Stimulated activated CD8-positive, alpha-beta memory T cell treated with anti-CD3 and anti-CD28 coated beads, Interleukin-4, amount 100 ng/mL, for 48 hours (primary cell): ENCODE data around the gene SULF2.

ENCODE experiments used
- DNase-seq: peaks from one replicate; pipeline ENCODE4 v3.0.0-alpha.2; 2020

SULF2 gene

DNA sequence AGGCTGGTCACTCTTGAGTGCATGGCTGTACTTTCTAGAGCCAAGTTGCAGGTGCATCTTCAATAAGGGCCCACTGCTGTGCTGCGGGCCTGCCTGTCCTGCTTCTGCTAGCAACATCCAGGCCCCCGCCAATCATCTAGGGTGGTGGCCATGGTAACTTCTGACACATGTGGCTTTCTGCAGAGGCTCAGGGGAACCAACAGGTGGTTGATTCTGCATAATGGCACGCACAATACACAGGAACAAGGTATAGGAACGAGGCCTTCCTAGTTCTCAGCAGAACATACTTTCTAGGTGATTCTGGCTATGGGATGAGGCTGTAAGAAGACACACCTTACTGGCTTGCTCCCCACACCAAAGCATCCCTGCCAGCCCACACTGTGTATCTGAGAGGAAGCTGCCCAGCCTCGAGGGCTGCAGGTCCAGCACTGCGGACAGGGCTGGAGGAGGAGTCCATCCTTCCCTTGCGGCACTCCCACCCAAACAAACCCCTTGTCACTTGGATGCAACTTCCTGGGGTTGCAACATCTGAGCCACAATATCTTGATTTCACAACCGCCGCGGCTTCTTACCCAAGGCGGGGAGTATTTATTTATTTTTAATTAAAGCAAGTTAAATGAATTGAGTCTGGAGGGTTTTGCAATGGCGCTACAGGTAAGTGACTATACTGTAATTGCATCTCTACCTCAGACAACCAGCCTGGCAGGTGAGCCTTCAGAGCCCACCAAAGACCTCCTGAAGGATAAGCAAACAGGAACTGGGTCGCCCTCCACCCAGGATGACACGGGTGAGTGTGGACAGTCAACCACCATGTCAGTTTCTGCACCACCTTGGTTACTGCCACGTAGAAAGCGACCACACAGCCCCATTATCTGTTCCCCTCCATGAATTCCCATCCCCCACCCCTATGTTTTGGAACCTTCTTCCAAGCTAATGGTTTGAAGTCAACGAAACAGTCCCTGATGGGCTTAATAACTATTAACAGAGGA is 49.6 kb downstream of the SULF2 start:
- no peak for DNase-seq

DNA sequence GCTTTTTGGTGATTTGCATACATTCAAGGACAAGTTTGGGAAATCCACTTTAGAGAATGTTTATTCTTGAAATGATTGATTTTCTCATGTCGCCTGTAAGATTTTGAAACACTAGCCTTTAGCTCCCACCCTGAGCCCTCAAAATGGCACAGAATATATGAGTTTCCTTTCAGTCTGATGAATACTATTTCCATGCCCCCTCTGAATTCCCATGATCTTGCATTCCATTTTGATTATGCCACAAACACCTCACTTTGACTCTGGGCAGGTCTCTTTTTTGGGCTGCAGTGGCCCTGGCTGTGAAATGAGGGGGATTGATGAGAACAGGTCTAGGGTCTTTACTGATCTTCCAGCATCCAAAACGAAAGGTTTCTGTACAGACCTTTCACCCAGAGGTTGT is 50.4 kb downstream of the SULF2 start:
- DNase-seq, result no peak

DNA sequence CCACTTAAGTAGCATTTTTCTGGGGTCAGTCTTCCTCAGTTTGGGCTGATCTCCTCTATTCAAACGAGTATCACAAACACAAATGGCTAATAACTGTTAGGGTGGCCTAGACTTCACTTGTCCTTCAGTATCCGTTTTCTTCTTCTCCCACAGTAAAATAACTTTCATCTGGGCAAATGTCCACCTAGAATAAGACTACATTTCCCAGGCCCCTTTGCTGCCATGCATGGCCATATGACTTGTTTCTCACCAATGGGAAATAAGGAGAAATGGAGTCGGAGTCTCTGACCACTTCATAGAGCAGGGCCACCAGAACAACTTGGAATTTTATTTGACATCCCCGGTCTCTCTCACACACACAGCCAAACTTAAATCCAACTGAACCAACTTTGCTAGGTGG is 51.4 kb downstream of the SULF2 start:
- no peak for DNase-seq

DNA sequence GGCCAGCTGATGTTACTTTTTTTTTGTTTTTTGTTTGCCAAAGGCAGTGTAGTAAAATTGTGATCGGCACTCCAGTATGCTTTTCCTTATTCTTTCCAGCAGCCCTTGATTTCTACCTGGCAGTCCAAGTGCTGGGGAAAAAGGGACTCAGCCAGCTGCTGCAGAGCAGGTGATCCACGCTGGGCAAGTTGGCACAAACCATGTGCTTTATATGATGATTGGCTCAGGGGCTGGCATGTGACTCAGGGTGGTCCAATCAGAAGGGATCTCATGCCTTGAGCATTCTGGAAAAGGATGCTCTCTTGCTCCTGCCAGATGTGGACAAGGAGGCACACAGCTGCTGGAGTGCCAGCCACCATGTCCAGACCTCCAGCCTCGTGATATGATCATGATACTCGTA is 54.5 kb downstream of the SULF2 start:
- no peak for DNase-seq

DNA sequence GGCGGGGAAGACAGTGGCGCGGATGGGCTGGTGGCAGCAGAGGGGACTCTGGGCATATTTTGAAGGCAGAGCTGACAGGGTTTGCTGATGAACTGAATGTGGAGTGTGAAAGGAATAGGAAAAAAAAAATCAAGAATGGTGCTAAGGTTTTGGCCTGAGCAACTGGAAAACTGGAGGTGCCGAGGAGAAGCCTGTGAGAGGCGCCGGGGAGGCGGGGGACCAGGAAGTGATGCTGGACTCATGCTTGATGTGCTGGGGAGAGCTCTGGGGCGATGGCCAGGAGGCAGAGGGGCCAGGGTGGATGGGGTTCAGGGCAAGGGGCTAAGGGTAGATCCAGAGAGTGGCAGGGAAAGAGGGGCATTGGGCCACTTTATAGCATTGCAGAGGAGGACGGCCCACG is 55.8 kb downstream of the SULF2 start:
- no peak for DNase-seq

DNA sequence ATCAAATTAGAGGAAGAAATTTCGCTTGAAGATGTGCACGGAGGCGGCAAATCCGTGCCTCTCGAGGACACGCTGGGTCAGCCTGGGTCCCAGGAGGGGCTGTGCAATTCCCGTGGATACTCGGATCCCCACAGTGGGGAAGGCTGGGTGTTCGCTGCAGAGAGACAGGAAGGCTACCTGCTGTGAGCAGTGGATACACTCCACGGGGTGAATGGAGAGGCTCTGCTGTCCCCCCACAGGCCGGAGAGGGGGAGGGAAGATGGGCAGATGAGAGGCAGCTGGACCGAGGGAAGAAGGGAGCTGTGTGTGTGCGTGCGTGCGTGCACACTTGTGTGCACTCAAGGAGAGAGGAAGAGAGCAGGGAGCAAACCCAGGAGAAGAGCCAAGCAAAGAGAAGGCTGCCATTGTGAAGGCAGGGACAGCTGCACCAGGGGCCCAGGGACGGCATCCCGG is 57.3 kb downstream of the SULF2 start:
- peak; percentile 28 for DNase-seq

DNA sequence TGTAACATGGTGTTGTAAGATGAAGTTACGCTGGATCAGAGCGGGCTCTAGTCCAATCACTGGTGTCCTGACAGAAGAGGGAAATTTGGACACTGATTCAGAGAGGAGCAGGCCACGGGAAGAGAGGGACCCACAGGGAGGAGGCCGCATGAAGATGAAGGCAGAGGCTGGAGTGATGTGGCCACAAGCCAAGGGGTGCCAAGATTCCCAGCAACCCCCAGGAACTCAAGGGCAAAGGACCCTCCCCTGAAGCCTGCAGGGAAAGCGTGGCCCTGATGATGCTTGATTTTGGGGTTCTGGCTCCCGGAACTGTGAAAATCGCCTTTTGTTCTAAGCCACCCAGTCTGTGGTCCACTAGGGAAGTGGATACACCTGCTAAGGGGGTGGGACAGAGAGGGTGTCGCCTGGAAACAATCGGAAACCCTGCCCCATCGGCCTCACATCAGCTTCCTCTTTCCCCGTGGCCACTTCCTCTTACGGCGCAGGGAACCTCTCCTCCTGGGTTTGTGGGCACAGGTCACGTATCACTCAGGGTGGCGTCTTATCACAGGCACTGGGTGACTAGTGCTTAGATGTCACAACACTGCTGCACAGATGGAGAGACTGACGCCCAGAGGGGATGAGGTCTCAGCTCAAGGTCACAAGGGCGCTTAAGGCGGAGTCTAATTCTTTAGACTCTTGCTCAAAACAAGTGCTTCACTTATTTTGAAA is 58.0 kb downstream of the SULF2 start:
- peak; percentile 78 for DNase-seq

DNA sequence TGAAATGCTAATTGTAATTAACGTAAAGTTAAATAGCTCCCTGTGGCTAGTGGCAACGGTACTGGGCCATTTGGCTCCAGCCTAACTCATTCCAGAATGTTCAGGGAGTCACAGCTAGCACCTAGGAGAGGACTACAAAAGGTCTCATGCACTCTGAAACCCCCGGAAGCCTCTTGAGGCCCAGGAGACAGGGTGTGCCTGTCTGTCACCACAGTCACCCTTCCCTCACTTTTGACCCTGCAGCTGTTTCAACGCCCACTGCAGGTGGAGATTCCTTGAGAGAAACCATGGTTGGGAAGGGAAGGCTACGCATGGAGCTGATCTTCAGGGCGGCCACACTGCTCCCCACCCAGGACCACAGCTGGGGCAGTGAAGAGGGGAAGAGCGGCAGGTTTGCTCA is 58.6 kb downstream of the SULF2 start:
- DNase-seq, result no peak

DNA sequence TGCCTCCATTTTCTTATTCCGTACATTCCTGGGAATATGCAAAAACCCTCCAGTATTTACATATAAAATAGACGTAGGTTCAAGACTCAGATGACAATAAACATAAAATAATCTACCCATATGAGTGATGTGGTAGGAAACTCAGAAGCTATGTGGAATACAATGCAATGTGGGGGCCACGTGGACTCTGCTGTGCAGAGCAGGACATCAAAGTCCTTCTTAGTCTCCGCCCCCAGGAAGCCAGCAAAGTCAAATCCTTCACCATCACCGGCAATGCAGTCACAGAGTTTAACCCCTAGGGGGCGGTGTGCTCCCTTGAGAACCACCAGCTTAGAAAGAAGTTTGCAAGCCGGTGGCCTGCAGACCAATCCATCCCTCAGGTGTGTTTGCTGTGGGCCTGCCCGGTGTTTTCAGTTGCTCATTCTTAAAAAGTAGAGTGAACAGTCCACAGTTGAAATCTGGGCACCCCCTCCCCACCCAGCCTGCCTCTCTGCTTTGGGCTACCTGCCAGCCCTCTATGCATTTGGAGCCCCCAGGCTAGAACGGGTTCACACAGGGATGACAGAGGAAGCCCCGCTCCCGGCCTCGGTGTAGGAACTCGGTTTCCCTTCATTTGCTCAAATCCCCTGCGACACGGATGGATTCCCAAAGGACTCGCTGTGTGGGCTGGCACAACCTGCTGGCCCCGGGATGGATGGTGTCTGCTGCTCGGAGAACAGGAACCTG is 59.9 kb downstream of the SULF2 start:
- peak; percentile 83 for DNase-seq

DNA sequence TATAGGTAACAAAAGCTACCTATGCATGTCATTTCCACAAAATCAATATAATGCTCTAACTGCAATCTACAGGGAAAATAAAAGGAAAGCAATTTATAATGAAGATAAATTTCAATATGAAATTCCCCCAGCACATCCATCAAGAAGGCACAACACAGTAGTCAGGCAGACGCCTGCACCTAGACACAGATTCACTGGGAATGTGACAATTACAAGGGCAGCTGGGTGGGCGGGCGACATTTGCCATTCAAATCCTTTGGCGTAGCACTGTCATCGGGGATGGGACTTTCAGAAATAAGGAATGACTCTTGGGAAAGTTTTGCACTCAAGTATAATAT is 60.4 kb downstream of the SULF2 start:
- no peak for DNase-seq

DNA sequence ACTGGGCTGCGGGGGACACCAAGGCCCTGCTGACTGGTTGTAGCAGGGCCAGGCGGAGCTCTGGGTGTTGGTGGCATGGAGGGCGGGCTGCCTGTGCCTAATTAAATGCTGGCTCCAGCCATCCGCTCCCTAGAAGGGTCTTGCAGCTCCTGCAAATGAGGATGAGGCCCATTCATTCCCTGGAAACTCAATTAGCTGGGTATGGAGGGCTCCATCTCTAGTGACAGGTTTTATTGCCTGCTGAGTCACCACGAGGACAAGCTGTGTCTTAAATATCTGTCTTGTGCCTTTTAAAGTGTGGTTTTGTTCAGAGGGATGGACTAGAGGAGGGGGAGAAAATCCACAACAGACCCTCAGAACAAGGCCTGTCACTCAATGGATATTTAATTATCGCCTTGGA is 60.9 kb downstream of the SULF2 start:
- DNase-seq, result no peak

DNA sequence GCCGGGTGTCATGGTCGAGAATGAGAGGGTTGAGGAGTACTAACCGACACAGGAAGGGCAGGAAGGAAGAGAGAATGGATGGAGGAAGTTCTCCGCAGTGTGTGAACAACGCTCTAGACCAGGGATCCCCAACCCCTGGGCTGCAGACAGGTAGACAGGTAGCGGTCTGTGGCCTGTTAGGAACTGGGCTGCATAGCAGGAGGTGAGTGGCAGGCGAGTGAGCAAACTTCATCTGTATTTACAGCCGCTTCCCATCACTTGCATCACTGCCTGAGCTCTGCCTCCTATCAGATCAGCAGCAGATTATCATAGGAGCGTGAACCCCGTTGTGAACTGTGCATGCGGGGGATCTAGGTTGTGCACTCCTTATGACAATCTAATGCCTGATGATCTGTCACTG is 62.0 kb downstream of the SULF2 start:
- no peak for DNase-seq

DNA sequence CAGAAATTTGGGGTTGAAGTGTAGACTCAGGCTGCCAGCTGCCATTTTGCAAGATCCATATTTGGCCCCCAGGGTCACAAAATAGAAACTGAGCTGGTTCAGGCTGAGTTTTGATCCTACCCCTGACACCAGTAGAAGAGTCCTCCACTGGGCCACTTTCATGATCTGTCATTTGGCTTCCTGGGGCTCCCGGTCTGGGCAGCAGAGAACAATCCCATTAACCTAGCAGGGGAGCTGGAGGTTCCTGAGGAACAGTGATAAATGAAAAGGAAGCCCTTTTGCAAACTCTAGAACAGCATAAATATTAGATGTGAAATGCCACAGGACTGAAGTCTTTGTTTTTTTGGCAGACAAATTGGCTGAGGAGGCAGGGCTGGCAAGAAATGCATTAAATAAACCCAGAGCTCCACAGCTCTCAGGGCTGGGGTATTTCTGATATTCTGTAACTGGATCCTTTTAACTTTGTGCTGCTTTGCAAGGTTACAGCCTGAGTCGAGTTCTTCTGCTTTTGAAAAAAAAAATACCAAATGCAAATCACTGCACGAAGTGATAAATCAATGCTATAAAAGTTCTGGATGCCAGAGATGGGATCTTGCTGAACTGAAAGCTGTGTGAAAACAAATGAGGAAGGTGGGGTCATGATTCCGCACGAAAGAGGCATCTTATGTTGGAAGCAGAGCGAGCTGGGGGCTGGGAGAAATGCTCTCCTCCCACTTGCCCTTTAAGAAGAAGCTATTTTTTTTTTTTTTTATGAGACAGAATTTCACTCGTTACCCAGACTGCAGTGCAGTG is 64.4 kb downstream of the SULF2 start:
- no peak for DNase-seq

DNA sequence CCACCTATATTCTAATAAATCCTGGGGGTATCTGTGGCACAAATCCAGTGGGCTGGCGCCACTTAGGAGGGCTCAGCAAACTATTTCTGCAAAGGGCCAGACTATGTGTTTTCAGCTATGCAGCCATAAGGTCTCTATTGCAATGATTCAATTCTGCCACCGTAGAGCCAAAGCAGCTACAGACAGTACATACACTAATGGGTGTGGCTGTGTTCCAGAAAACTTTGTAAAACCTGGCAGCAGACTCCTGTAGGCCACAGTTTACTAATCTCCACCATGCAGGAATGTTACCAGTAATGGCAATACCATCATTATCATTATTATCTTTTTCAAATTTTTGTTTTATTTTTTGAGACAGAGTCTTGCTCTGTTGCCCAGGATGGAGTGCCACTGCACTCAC is 65.7 kb downstream of the SULF2 start:
- DNase-seq, result no peak

DNA sequence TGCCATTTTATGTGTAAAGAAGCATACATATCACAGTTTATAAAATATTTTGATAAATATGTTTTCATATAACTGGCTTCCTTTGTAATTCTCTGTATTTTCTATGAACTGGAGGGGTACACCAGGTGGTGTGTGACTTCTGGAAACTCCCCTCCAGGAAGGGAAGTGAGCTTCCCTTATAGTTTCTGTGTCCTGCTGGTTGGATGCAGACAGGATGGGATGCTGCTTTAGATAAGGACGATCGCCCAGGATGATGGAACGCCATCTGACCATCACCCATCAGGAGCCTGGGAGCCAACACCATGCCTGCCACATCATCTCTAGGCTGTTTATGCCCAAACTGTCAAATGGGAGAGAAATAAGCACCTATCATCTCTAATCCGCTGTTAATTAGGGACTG is 66.1 kb downstream of the SULF2 start:
- DNase-seq, result no peak

DNA sequence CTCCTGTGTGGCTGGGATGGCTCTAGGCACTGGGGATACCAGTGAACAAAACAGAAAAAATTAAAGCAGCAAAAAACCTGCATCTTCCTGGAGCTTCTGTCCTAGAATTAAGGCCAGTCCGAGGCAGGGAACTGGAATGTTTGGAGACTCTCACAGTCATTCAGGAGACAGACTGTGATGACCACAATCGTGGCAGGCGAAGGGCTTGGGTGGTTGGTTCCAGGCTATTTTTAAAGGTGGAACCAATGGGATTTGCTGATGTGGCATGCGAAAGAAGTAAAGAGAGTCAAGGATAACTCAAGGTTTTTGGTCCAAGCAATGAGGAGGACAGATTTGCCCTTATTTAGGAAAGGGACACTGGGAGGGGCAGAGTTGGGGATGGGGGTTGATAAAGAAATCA is 66.9 kb downstream of the SULF2 start:
- DNase-seq, result no peak

DNA sequence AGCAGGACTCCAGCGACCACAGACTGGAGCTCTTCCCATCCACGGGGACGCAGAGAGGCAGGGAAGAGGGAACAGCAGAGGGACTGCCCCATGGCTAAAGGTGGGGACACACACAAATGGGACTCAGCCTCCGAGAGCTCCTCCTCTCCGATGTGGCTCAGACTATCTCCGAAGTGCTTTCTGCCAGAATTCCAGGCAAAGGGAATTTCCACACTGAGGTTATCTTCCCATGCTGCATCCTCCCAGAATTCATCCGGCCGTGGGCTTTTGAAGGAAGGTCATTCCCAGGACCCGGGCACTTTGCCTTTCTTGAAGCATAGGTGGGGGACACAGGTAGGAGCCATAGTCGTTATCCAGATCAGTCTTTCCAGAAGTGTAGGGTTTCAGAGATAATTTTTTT is 67.9 kb downstream of the SULF2 start:
- DNase-seq, result no peak

DNA sequence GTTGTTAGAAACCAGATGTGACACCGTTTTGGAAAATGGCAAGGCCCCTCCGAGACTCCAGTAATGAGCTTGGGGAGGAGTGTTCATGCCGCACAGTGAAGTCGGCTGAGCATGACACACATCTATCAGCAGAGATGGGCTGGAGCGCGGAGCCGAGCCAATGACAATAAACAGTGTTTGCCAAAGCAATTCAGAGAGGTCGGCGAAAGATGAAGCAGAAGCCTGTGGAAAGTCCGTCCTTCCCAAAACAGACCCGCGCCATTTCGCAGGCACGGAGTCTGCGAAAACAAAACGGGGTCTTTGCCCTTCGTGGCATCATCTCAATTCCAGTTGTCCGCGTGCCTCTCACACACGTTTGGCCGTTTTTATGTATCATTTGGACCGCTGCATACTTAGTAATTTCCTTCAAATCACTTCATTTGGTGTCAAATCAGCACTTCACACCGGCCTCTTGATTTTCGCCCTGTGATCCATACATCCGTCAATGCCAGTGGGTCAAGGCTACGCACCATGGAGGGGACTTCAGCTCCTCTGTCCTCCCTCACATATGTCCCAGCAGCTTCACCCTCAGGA is 71.3 kb downstream of the SULF2 start:
- DNase-seq, result no peak

DNA sequence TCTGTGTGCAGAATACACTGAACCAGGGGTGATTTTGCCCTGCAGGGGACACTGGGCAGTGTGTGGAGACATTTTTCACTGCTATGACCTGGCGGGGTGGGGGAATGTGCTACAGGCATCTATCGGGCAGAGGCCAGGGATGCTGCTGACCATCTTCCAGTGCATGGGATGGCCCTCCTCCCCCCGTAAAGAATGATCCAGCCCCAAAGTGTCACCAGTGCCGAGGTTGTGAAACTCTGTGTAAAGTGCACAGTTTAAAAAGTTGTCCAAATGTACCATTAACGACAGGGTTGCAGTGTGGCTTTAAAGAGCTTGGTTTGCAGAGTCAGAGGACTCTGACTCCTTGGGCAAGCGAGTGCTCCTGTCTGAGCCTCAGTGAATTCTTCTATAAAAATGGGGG is 72.1 kb downstream of the SULF2 start:
- no peak for DNase-seq

DNA sequence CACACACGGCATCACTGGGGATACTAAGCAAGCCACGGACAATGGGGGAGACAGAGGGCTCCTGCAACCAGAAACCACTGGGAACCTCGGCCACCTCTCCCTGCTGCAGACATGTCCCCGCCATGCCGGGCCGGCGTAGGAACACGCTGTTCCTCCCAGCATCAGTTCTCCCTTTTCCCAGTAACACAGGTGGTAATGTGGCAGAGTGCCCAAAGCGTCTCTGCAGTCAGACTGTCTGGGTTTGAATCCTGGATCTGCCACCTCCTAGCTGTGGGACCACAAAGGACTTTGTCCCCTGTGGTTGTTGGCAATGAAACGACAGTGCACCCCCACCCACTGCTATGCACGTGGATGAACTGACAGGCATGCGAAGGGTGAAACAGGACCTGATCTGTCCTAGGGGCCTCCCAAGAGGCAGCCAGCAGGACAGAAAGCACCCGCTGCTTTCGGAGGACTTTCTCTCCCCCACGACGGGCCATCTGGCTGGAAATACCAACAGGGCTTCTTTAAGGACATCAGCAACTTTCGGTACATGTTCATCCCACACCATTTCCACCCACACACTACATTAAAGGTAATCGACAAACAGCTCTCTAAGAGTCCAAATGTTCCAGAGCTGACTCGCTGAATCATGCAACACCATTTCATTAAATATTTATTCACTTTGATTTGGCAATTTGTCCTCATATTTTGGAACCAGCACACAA is 74.1 kb downstream of the SULF2 start:
- no peak for DNase-seq

DNA sequence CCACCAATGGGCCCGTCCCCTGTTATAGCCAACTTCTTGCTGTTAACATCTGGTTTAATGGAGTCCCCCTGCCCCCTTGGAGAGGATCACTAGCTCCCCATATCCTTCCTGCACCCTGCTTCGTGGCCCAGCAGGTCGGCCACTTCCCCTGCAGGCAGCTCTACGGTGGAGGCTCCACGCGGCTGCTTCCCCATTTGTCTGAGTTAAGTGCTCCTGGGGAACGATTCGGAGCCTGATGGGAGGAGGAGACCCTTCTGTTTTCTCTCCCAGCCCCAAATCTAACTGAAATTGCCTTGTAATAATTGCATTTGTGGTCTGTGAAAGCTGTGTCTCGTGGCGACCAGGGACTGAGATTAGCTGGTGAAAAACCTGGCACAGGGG is 74.6 kb downstream of the SULF2 start:
- no peak for DNase-seq
